ENCODE measurements around the gene ABCB11. TPM values are rescaled to one million over a fixed set of nuclear protein-coding genes. Genes with fewer than 3 reads are reported as not detected.
"Not testable (repeated sequence)": the region's sequence is repeated elsewhere in the genome, so short reads cannot be mapped to it uniquely, and the experiment has no call there.

ABCB11 gene
- total RNA-seq, 1 donor from 2014 or later, result not detected

- TF ChIP-seq CTCF (conservative IDR thresholded peaks at IDR 0.05; ENCODE audit: low read depth, low read length), result no peak
- DNase-seq (ENCODE audit: low read depth), result no peak
These were observed 40.3 kb upstream of the ABCB11 start for GRCh38 chr2:169071455-169071854.

GRCh38 chr2:169069833-169070232 lies 38.7 kb upstream of the ABCB11 start:
- TF ChIP-seq CTCF (conservative IDR thresholded peaks at IDR 0.05; ENCODE audit: low read depth, low read length), result no peak
- no peak overlapping the region for H3K4me3 ChIP-seq (ENCODE audit: low read depth, low read length)
- no peak for DNase-seq (ENCODE audit: low read depth)

More at GRCh38 chr2:169071455-169071854, 40.3 kb upstream of the ABCB11 start:
- no peak overlapping the region for H3K4me3 ChIP-seq (ENCODE audit: low read depth, low read length)

- peak; percentile 91 for DNase-seq (ENCODE audit: low read depth)
- no peak within 1 kb of the TSS for H3K4me3 ChIP-seq (ENCODE audit: low read depth, low read length)
- no peak for TF ChIP-seq CTCF (conservative IDR thresholded peaks at IDR 0.05; ENCODE audit: low read depth, low read length)
These were observed 38.2 kb upstream of the ABCB11 start, which contains the start of gene DHRS9 for GRCh38 chr2:169069341-169069740. DHRS9 (plus strand) TSS chr2:169069563; CDS start chr2:169081582, 12,019 bp downstream.

- no peak overlapping the region for H3K4me3 ChIP-seq (ENCODE audit: low read depth, low read length)
- no peak for TF ChIP-seq CTCF (conservative IDR thresholded peaks at IDR 0.05; ENCODE audit: low read depth, low read length)
- no peak for DNase-seq (ENCODE audit: low read depth)
These were observed 35.8 kb upstream of the ABCB11 start for GRCh38 chr2:169066897-169067296.

GRCh38 chr2:169065864-169066517 lies 34.9 kb upstream of the ABCB11 start:
- no peak overlapping the region for H3K4me3 ChIP-seq (ENCODE audit: low read depth, low read length)
- no peak for DNase-seq (ENCODE audit: low read depth)
- TF ChIP-seq CTCF (conservative IDR thresholded peaks at IDR 0.05; ENCODE audit: low read depth, low read length), result no peak

- no peak for DNase-seq (ENCODE audit: low read depth)
- H3K4me3 ChIP-seq (ENCODE audit: low read depth, low read length), result no peak overlapping the region
- TF ChIP-seq CTCF (conservative IDR thresholded peaks at IDR 0.05; ENCODE audit: low read depth, low read length), result no peak
These were observed 34.3 kb upstream of the ABCB11 start for GRCh38 chr2:169065422-169065821.

GRCh38 chr2:169064199-169064598 lies 33.1 kb upstream of the ABCB11 start:
- not testable (repeated sequence) for DNase-seq (ENCODE audit: low read depth); H3K4me3 ChIP-seq (ENCODE audit: low read depth, low read length)

GRCh38 chr2:169054575-169054974 lies 23.5 kb upstream of the ABCB11 start:
- DNase-seq (ENCODE audit: low read depth); H3K4me3 ChIP-seq (ENCODE audit: low read depth, low read length): not testable (repeated sequence)

Data from epithelial cell of proximal tubule (primary cell).